Loucy (cell line): ENCODE measurements around the gene NNAT.
"Not testable (repeated sequence)": the region's sequence is repeated elsewhere in the genome, so short reads cannot be mapped to it uniquely, and the experiment has no call there.

Experiments used
- EZH2phosphoT487 ChIP-seq: fragments of 200-600 bp; IDR thresholded peaks from 2 replicates; pipeline ENCODE4 v1.6.1; 2018; ENCODE audit warnings: antibody characterized with exemption, mild to moderate bottlenecking, moderate library complexity, borderline replicate concordance
- TF ChIP-seq, protein P1 (sequence below): fragments of 200-600 bp; sonication (generic); conservative IDR thresholded peaks from 2 replicates; pipeline ENCODE4 v1.5.1; 2014; ENCODE audit warnings: mild to moderate bottlenecking, antibody characterized with exemption, low read length

- TF ChIP-seq, protein P1, sequence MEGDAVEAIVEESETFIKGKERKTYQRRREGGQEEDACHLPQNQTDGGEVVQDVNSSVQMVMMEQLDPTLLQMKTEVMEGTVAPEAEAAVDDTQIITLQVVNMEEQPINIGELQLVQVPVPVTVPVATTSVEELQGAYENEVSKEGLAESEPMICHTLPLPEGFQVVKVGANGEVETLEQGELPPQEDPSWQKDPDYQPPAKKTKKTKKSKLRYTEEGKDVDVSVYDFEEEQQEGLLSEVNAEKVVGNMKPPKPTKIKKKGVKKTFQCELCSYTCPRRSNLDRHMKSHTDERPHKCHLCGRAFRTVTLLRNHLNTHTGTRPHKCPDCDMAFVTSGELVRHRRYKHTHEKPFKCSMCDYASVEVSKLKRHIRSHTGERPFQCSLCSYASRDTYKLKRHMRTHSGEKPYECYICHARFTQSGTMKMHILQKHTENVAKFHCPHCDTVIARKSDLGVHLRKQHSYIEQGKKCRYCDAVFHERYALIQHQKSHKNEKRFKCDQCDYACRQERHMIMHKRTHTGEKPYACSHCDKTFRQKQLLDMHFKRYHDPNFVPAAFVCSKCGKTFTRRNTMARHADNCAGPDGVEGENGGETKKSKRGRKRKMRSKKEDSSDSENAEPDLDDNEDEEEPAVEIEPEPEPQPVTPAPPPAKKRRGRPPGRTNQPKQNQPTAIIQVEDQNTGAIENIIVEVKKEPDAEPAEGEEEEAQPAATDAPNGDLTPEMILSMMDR, result not testable (repeated sequence)
- TF ChIP-seq EZH2phosphoT487, result not testable (repeated sequence)
Observed at GRCh38 chr20:37540838-37541237, 19.8 kb downstream of the NNAT start.
